Aorta (tissue), 5 donors: ENCODE results near the gene ATN1. TPM values are rescaled to one million over a fixed set of nuclear protein-coding genes. Genes with fewer than 3 reads are reported as not detected.
A peak's percentile ranks its signal among the peaks of the same experiment; 100 is the strongest.

Source experiments
- ATAC-seq: fragments of 200-7000 bp; cut with Tn5 transposase; one replicate; pipeline ENCODE4 v1.9.1; 2022; ENCODE audit warnings: moderate library complexity; ENCODE audit not compliant: low FRiP score
- DNase-seq, 2 donors: peaks; one replicate each; pipeline ENCODE4 v3.0.0-alpha.2; 2020
- H3K27ac ChIP-seq, 2 donors: one replicate each; pipeline ENCODE4 v1.5.1; 2013; ENCODE audit warnings: low read length in 2 of 2, mild to moderate bottlenecking in 2 of 2, moderate library complexity in 2 of 2, control low read depth in 1 of 2, inconsistent platforms in 1 of 2, low read depth in 1 of 2
- H3K27me3 ChIP-seq, 2 donors: one replicate each; pipeline ENCODE4 v1.6.1; 2013; ENCODE audit warnings: control low read depth in 1 of 2, low read length in 1 of 2, mild to moderate bottlenecking in 1 of 2, moderate library complexity in 1 of 2; ENCODE audit not compliant: insufficient read depth in 2 of 2, control insufficient read depth in 1 of 2
- H3K36me3 ChIP-seq, 2 donors: one replicate each; pipeline ENCODE4 v1.6.1; 2013; ENCODE audit warnings: control low read depth in 1 of 2, low read length in 1 of 2, mild to moderate bottlenecking in 1 of 2; ENCODE audit not compliant: insufficient read depth in 2 of 2, control insufficient read depth in 1 of 2
- H3K4me1 ChIP-seq, 2 donors: one replicate each; pipeline ENCODE4 v1.6.1; 2013; ENCODE audit warnings: low read length in 2 of 2, control low read depth in 1 of 2, mild to moderate bottlenecking in 1 of 2, moderate library complexity in 1 of 2; ENCODE audit not compliant: insufficient read depth in 2 of 2, control insufficient read depth in 1 of 2
- H3K4me3 ChIP-seq, 2 donors: one replicate each; pipeline ENCODE4 v1.5.1; 2013; ENCODE audit warnings: low read length in 2 of 2, control low read depth in 1 of 2, mild to moderate bottlenecking in 1 of 2
- H3K9me3 ChIP-seq: one replicate; pipeline ENCODE4 v1.6.1; 2013; ENCODE audit warnings: mild to moderate bottlenecking, low read length; ENCODE audit not compliant: control insufficient read depth
- WGBS, 2 donors: extraction: QIAGEN DNeasy Blood & Tissue Kit; methylation state at CpG; one replicate each; pipeline ENCODE4 v1.1.7; 2013; 5-methylcytosine and 5-hydroxymethylcytosine counted together
- intact Hi-C, 2 donors: fragments of 100-400 bp; cut with DNase I; formaldehyde crosslinking; loops; one replicate each; pipeline versions ENCODE4 v1.14.2 to v1.15.0; 2022
- polyA plus RNA-seq, 2 donors: library from polyadenylated mRNA; stranded (reverse); fragments of 200-250 nt; gene quantifications; one replicate each; pipeline ENCODE4 v1.2.3, GENCODE V29; 2013
- total RNA-seq, 2 donors: library from RNA; stranded (reverse); fragmentation: NEBNext Ultra II Directional; extraction: Animal tissue kit (Norgen Biotek cat#: 25700); gene quantifications; one replicate each; pipeline ENCODE4 v1.2.1, GENCODE V29; 2021
- donor health status: healthy with polysubstance abuse.
- donor health status: Bipolar disorder and iron deficiency.
- donor health status: DM: no; HTN: no; CAD: no.
- donor health status: DM: no; HTN: no; CAD: no.
- donor health status: DM: yes; HTN: yes; CAD: no.

The ATN1 gene
- total and polyA plus RNA-seq, 4 donors = 22.7 to 149 (median 142) TPM

GRCh38 chr12:6956021-6956727 lies 28.4 kb downstream of the ATN1 start:
- ATAC-seq = no peak
- Histone ChIP-seq H3K4me1 (no peaks in the 10 kb centered on the region), H3K9me3 (no peaks in the 10 kb centered on the region), H3K27me3 (no peaks in the 10 kb centered on the region), H3K27ac (no peak overlapping the region), H3K36me3 (no peaks in the 10 kb centered on the region), H3K4me3 (no peak overlapping the region)
- WGBS, 2 donors = 84 to 90% methylated on average over 28 of the region's 28 CpGs
- intact Hi-C loops = no loop called here
- peak; percentile 41 to 75 for DNase-seq

GRCh38 chr12:6957151-6957701 lies 29.5 kb downstream of the ATN1 start:
- Histone ChIP-seq H3K9me3 (no peaks in the 10 kb centered on the region), H3K4me3 (no peak overlapping the region), H3K36me3 (no peaks in the 10 kb centered on the region), H3K4me1 (no peaks in the 10 kb centered on the region), H3K27ac (no peak overlapping the region), H3K27me3 (no peaks in the 10 kb centered on the region)
- WGBS, 2 donors = 80 to 83% methylated on average over 20 of the region's 20 CpGs
- ATAC-seq = no peak
- intact Hi-C loops = no loop called here
- DNase-seq = no peak

- ATAC-seq (no peak), DNase-seq (no peak)
- intact Hi-C loops = no loop called here
- Histone ChIP-seq H3K4me1 (no peaks in the 10 kb centered on the region), H3K9me3 (no peaks in the 10 kb centered on the region), H3K4me3 (no peak overlapping the region), H3K27ac (no peak overlapping the region), H3K27me3 (no peaks in the 10 kb centered on the region), H3K36me3 (no peaks in the 10 kb centered on the region)
- WGBS, 2 donors = 89 to 91% methylated on average over 28 of the region's 28 CpGs
Observed at GRCh38 chr12:6957741-6958608, 30.2 kb downstream of the ATN1 start.

- intact Hi-C loops = no loop called here
- no peak for ATAC-seq
- H3K4me3 ChIP-seq = no peak overlapping the region
- 78 to 79% methylated on average over 10 of the region's 10 CpGs for WGBS, 2 donors
- no peak overlapping the region for H3K27ac ChIP-seq
- no peaks in the 10 kb centered on the region for H3K9me3 ChIP-seq
- no peaks in the 10 kb centered on the region for H3K27me3 ChIP-seq
- no peaks in the 10 kb centered on the region for H3K36me3 ChIP-seq
- H3K4me1 ChIP-seq = no peaks in the 10 kb centered on the region
- no peak for DNase-seq
Observed at GRCh38 chr12:6958609-6959057, 30.9 kb downstream of the ATN1 start.

GRCh38 chr12:6959058-6959804 lies 31.5 kb downstream of the ATN1 start:
- Histone ChIP-seq H3K27ac (no peak overlapping the region), H3K4me3 (no peak overlapping the region), H3K36me3 (no peaks in the 10 kb centered on the region), H3K27me3 (no peaks in the 10 kb centered on the region), H3K4me1 (no peaks in the 10 kb centered on the region), H3K9me3 (no peaks in the 10 kb centered on the region)
- ATAC-seq = no peak
- WGBS, 2 donors = 64% methylated on average over 24 of the region's 24 CpGs
- intact Hi-C loops = no loop called here
- DNase-seq = peak in 1 of 2 donors; percentile 72

- H3K9me3 ChIP-seq = no peaks in the 10 kb centered on the region
- H3K36me3 ChIP-seq = no peaks in the 10 kb centered on the region
- H3K4me3 ChIP-seq = no peak overlapping the region
- DNase-seq = no peak
- H3K27ac ChIP-seq = no peak overlapping the region
- no peak for ATAC-seq
- no peaks in the 10 kb centered on the region for H3K4me1 ChIP-seq
- H3K27me3 ChIP-seq = no peaks in the 10 kb centered on the region
- WGBS, 2 donors = 91 to 95% methylated on average over 25 to 26 of the region's 26 CpGs
- intact Hi-C loops = no loop called here
Observed at GRCh38 chr12:6959805-6960592, 32.2 kb downstream of the ATN1 start.

GRCh38 chr12:6960593-6961277 lies 33.0 kb downstream of the ATN1 start:
- Histone ChIP-seq H3K4me1 (no peaks in the 10 kb centered on the region), H3K9me3 (no peaks in the 10 kb centered on the region), H3K36me3 (no peaks in the 10 kb centered on the region), H3K4me3 (no peak overlapping the region), H3K27me3 (no peaks in the 10 kb centered on the region), H3K27ac (no peak overlapping the region)
- DNase-seq (no peak), ATAC-seq (no peak)
- intact Hi-C loops = no loop called here
- WGBS, 2 donors = 82% methylated on average over 13 of the region's 13 CpGs
